Measurements from ENCODE around the gene CIT.

DNA sequence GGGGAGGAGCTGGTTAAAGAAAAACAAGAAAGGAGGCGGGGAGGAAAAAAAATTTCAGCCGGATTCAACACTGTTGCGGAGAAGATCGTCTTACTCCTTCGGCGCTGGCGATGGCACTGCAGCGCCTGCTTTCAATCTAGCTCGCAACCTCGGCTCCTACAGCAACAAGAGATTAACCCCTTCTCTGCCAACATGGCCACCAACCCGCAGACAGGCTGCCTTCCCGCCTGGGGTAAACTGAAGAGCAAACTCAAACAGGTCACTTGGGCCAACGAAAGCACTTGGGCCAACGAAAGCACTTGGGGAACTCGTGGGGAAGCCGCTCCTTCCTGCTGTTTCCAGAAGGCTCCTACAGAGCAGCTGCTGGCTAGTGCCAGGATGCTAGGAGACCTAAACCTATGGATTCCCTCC is 73.7 kb downstream of the CIT start:
- TF ChIP-seq POLR2A (IDR thresholded peaks at IDR 0.05; ENCODE audit: low read depth, low read length), result no peak
- TF ChIP-seq POLR2AphosphoS5 (IDR thresholded peaks at IDR 0.05; ENCODE audit: low read depth, low read length), result no peak
- no peak for TF ChIP-seq TAF1 (IDR thresholded peaks at IDR 0.05; ENCODE audit: low read depth, low read length)

Data from GM12891 (cell line).